Measurements from ENCODE around the gene DLG2. TPM values are rescaled to one million over a fixed set of nuclear protein-coding genes. Genes with fewer than 3 reads are reported as not detected.

DLG2 gene
- total RNA-seq, 4 donors from 2014 or later: 0.18 to 8.3 (median 2.5) TPM

GRCh38 chr11:83629775-83630174 lies 1997.4 kb downstream of the DLG2 start:
- Histone ChIP-seq H3K36me3 (no peaks in the 10 kb centered on the region), H3K27ac (no peak overlapping the region), H3K27me3 (no peaks in the 10 kb centered on the region), H3K4me1 (no peaks in the 10 kb centered on the region), H3K4me3 (no peak overlapping the region), H3K9me3 (no peaks in the 10 kb centered on the region)
- no peak for DNase-seq
- TF ChIP-seq POLR2A (IDR thresholded peaks at IDR 0.05) (no peak), CTCF (IDR thresholded peaks at IDR 0.05) (no peak)

- TF ChIP-seq POLR2A (IDR thresholded peaks at IDR 0.05) (no peak), CTCF (IDR thresholded peaks at IDR 0.05) (no peak)
- no peak for DNase-seq
- H3K4me3 ChIP-seq: no peak overlapping the region
These were observed 1998.4 kb downstream of the DLG2 start for GRCh38 chr11:83628622-83629355.

GRCh38 chr11:83625336-83625735 lies 2001.8 kb downstream of the DLG2 start:
- no peak for DNase-seq
- no peak overlapping the region for H3K27ac ChIP-seq
- no peak overlapping the region for H3K4me3 ChIP-seq
- H3K9me3 ChIP-seq: no peaks in the 10 kb centered on the region
- no peaks in the 10 kb centered on the region for H3K36me3 ChIP-seq
- H3K27me3 ChIP-seq: no peaks in the 10 kb centered on the region
- H3K4me1 ChIP-seq: no peaks in the 10 kb centered on the region
- TF ChIP-seq CTCF (IDR thresholded peaks at IDR 0.05) (no peak), POLR2A (IDR thresholded peaks at IDR 0.05) (no peak)

More at GRCh38 chr11:83628622-83629355, 1998.4 kb downstream of the DLG2 start:
- H3K27me3 ChIP-seq: no peaks in the 10 kb centered on the region
- H3K9me3 ChIP-seq: no peaks in the 10 kb centered on the region
- H3K4me1 ChIP-seq: no peaks in the 10 kb centered on the region
- H3K27ac ChIP-seq: no peak overlapping the region
- no peaks in the 10 kb centered on the region for H3K36me3 ChIP-seq

GRCh38 chr11:83617671-83618070 lies 2009.5 kb downstream of the DLG2 start:
- Histone ChIP-seq H3K27me3 (no peaks in the 10 kb centered on the region), H3K4me3 (no peak overlapping the region), H3K9me3 (no peaks in the 10 kb centered on the region), H3K4me1 (no peaks in the 10 kb centered on the region), H3K36me3 (no peaks in the 10 kb centered on the region), H3K27ac (no peak overlapping the region)
- no peak for DNase-seq
- TF ChIP-seq CTCF (IDR thresholded peaks at IDR 0.05) (no peak), POLR2A (IDR thresholded peaks at IDR 0.05) (no peak)

- H3K27ac ChIP-seq: no peak overlapping the region
- H3K4me1 ChIP-seq: no peaks in the 10 kb centered on the region
These were observed 2013.4 kb downstream of the DLG2 start for GRCh38 chr11:83613767-83614121.

More at GRCh38 chr11:83613767-83614121, 2013.4 kb downstream of the DLG2 start:
- Histone ChIP-seq H3K27me3 (no peaks in the 10 kb centered on the region), H3K36me3 (no peaks in the 10 kb centered on the region), H3K4me3 (no peak overlapping the region), H3K9me3 (no peaks in the 10 kb centered on the region)
- no peak for DNase-seq
- TF ChIP-seq POLR2A (IDR thresholded peaks at IDR 0.05): no peak
- TF ChIP-seq CTCF (IDR thresholded peaks at IDR 0.05): no peak
